ENCODE results near the gene SAMD14.

GRCh38 chr17:50169881-50170459 is 40.0 kb upstream of the SAMD14 start:
- TF ChIP-seq CTCF (IDR thresholded peaks at IDR 0.05) (no peak), POLR2A (IDR thresholded peaks at IDR 0.05) (no peak)

Data from lower leg skin (tissue), 3 donors.